IPS-20b (cell line): ENCODE results near the gene RASGRF1.

Source experiments
- H3K27ac ChIP-seq: one replicate; pipeline ENCODE4 v1.5.1; 2013; ENCODE audit warnings: low read length
- H3K27me3 ChIP-seq: 2 replicates; pipeline ENCODE4 v1.6.1; 2013; ENCODE audit warnings: mild to moderate bottlenecking, low read length, inconsistent platforms; ENCODE audit not compliant: insufficient read depth
- H3K36me3 ChIP-seq: 2 replicates; pipeline ENCODE4 v1.6.1; 2013; ENCODE audit warnings: low read depth, mild to moderate bottlenecking, inconsistent platforms, low read length, moderate library complexity; ENCODE audit not compliant: insufficient read depth
- H3K4me1 ChIP-seq: 2 replicates; pipeline ENCODE4 v1.6.1; 2013; ENCODE audit warnings: mild to moderate bottlenecking, control low read depth, inconsistent platforms, low read length, moderate library complexity; ENCODE audit not compliant: insufficient read depth
- H3K4me3 ChIP-seq: 2 replicates; pipeline ENCODE4 v1.5.1; 2013; ENCODE audit warnings: mild to moderate bottlenecking, low read length, inconsistent platforms
- H3K9ac ChIP-seq: 2 replicates; pipeline ENCODE4 v1.6.1; 2013; ENCODE audit warnings: low read depth, mild to moderate bottlenecking, inconsistent platforms, low read length, moderate library complexity
- H3K9me3 ChIP-seq: 2 replicates; pipeline ENCODE4 v1.6.1; 2013; ENCODE audit warnings: mild to moderate bottlenecking, low read depth, low read length, inconsistent platforms; ENCODE audit not compliant: insufficient read depth

RASGRF1 gene

GRCh38 chr15:79046691-79047404 lies 43.7 kb downstream of the RASGRF1 start:
- Histone ChIP-seq H3K4me1 (no peaks in the 10 kb centered on the region), H3K27ac (no peak overlapping the region), H3K4me3 (no peak overlapping the region), H3K9ac (no peak overlapping the region), H3K27me3 (no peaks in the 10 kb centered on the region), H3K9me3 (peaks cover 6% of the 10 kb centered on the region; the same call in 1 of the 2 replicates), H3K36me3 (no peaks in the 10 kb centered on the region)

GRCh38 chr15:79045041-79045440 lies 45.5 kb downstream of the RASGRF1 start:
- Histone ChIP-seq H3K9me3 (peaks cover 6% of the 10 kb centered on the region; the same call in 1 of the 2 replicates), H3K27ac (no peak overlapping the region), H3K4me1 (no peaks in the 10 kb centered on the region), H3K27me3 (no peaks in the 10 kb centered on the region), H3K36me3 (no peaks in the 10 kb centered on the region), H3K9ac (no peak overlapping the region), H3K4me3 (no peak overlapping the region)

- Histone ChIP-seq H3K4me1 (no peaks in the 10 kb centered on the region), H3K27ac (no peak overlapping the region), H3K36me3 (no peaks in the 10 kb centered on the region), H3K27me3 (no peaks in the 10 kb centered on the region), H3K9ac (no peak overlapping the region), H3K9me3 (peaks cover 6% of the 10 kb centered on the region), H3K4me3 (no peak overlapping the region)
Observed at GRCh38 chr15:79042213-79042928, 48.2 kb downstream of the RASGRF1 start.

GRCh38 chr15:79041601-79042168 lies 48.9 kb downstream of the RASGRF1 start:
- Histone ChIP-seq H3K27ac (no peak overlapping the region), H3K4me3 (no peak overlapping the region), H3K4me1 (no peaks in the 10 kb centered on the region), H3K27me3 (no peaks in the 10 kb centered on the region; the same call in 1 of the 2 replicates), H3K36me3 (no peaks in the 10 kb centered on the region), H3K9me3 (peaks cover 6% of the 10 kb centered on the region), H3K9ac (no peak overlapping the region)

GRCh38 chr15:79037848-79038247 lies 52.7 kb downstream of the RASGRF1 start:
- peaks cover 3% of the 10 kb centered on the region for H3K9me3 ChIP-seq
- H3K27me3 ChIP-seq, result no peaks in the 10 kb centered on the region; the same call in 1 of the 2 replicates
- no peaks in the 10 kb centered on the region for H3K36me3 ChIP-seq
- no peak overlapping the region for H3K4me3 ChIP-seq
- H3K4me1 ChIP-seq, result no peaks in the 10 kb centered on the region; the same call in 1 of the 2 replicates
- no peak overlapping the region for H3K9ac ChIP-seq
- no peak overlapping the region for H3K27ac ChIP-seq

- no peak overlapping the region for H3K4me3 ChIP-seq
- H3K36me3 ChIP-seq, result no peaks in the 10 kb centered on the region
- no peak overlapping the region for H3K27ac ChIP-seq
- H3K27me3 ChIP-seq, result no peaks in the 10 kb centered on the region; the same call in 1 of the 2 replicates
- peaks cover 3% of the 10 kb centered on the region for H3K9me3 ChIP-seq
- no peaks in the 10 kb centered on the region; the same call in 1 of the 2 replicates for H3K4me1 ChIP-seq
- no peak overlapping the region for H3K9ac ChIP-seq
Observed at GRCh38 chr15:79036323-79036722, 54.3 kb downstream of the RASGRF1 start.

GRCh38 chr15:79035814-79036213 lies 54.8 kb downstream of the RASGRF1 start:
- no peak overlapping the region for H3K9ac ChIP-seq
- peaks cover 3% of the 10 kb centered on the region for H3K9me3 ChIP-seq
- H3K36me3 ChIP-seq, result no peaks in the 10 kb centered on the region
- no peaks in the 10 kb centered on the region; the same call in 1 of the 2 replicates for H3K27me3 ChIP-seq
- no peaks in the 10 kb centered on the region; the same call in 1 of the 2 replicates for H3K4me1 ChIP-seq
- H3K27ac ChIP-seq, result no peak overlapping the region
- no peak overlapping the region for H3K4me3 ChIP-seq

GRCh38 chr15:79035111-79035601 lies 55.4 kb downstream of the RASGRF1 start:
- no peak overlapping the region for H3K9ac ChIP-seq
- H3K36me3 ChIP-seq, result no peaks in the 10 kb centered on the region
- H3K9me3 ChIP-seq, result peaks cover 3% of the 10 kb centered on the region
- H3K4me3 ChIP-seq, result no peak overlapping the region
- no peaks in the 10 kb centered on the region; the same call in 1 of the 2 replicates for H3K27me3 ChIP-seq
- H3K4me1 ChIP-seq, result no peaks in the 10 kb centered on the region; the same call in 1 of the 2 replicates
- H3K27ac ChIP-seq, result no peak overlapping the region

- no peaks in the 10 kb centered on the region for H3K36me3 ChIP-seq
- no peaks in the 10 kb centered on the region; the same call in 1 of the 2 replicates for H3K4me1 ChIP-seq
- H3K27ac ChIP-seq, result no peak overlapping the region
Observed at GRCh38 chr15:79034284-79034683, 56.3 kb downstream of the RASGRF1 start.

GRCh38 chr15:79032656-79033055 lies 57.9 kb downstream of the RASGRF1 start:
- Histone ChIP-seq H3K27me3 (no peaks in the 10 kb centered on the region; the same call in 1 of the 2 replicates), H3K27ac (no peak overlapping the region), H3K9me3 (peaks cover 3% of the 10 kb centered on the region), H3K4me3 (no peak overlapping the region), H3K9ac (no peak overlapping the region), H3K36me3 (no peaks in the 10 kb centered on the region), H3K4me1 (no peaks in the 10 kb centered on the region; the same call in 1 of the 2 replicates)

More at GRCh38 chr15:79034284-79034683, 56.3 kb downstream of the RASGRF1 start:
- Histone ChIP-seq H3K4me3 (no peak overlapping the region), H3K9me3 (peaks cover 3% of the 10 kb centered on the region), H3K27me3 (no peaks in the 10 kb centered on the region; the same call in 1 of the 2 replicates), H3K9ac (no peak overlapping the region)

- H3K4me3 ChIP-seq, result no peak overlapping the region
- H3K4me1 ChIP-seq, result no peaks in the 10 kb centered on the region; the same call in 1 of the 2 replicates
- H3K27me3 ChIP-seq, result no peaks in the 10 kb centered on the region; the same call in 1 of the 2 replicates
- peaks cover 3% of the 10 kb centered on the region; the same call in 1 of the 2 replicates for H3K9me3 ChIP-seq
- H3K27ac ChIP-seq, result no peak overlapping the region
- H3K9ac ChIP-seq, result no peak overlapping the region
- no peaks in the 10 kb centered on the region for H3K36me3 ChIP-seq
Observed at GRCh38 chr15:79031821-79032220, 58.8 kb downstream of the RASGRF1 start.
